ENCODE measurements around the gene CTSA.

CTSA gene

GRCh38 chr20:45902199-45902701 lies 11.1 kb downstream of the CTSA start:
- Histone ChIP-seq H3K27me3 (ENCODE audit: control insufficient read depth, insufficient read depth, low read length) (no peaks in the 10 kb centered on the region), H3K9ac (ENCODE audit: low read depth, low read length) (no peak overlapping the region), H3K4me3 (ENCODE audit: low read depth, low read length) (no peak overlapping the region), H3K9me3 (ENCODE audit: control insufficient read depth, insufficient read depth, low read length) (no peaks in the 10 kb centered on the region), H3K4me1 (ENCODE audit: control insufficient read depth, insufficient read depth, low read length) (no peaks in the 10 kb centered on the region), H3K36me3 (ENCODE audit: control insufficient read depth, insufficient read depth, low read length) (peaks cover 39% of the 10 kb centered on the region)

- H3K36me3 ChIP-seq (ENCODE audit: control insufficient read depth, insufficient read depth, low read length), result peaks cover 33% of the 10 kb centered on the region
- H3K9me3 ChIP-seq (ENCODE audit: control insufficient read depth, insufficient read depth, low read length), result no peaks in the 10 kb centered on the region
These were observed 13.7 kb downstream of the CTSA start for GRCh38 chr20:45904583-45905504.

GRCh38 chr20:45905505-45906079 lies 14.5 kb downstream of the CTSA start:
- Histone ChIP-seq H3K9me3 (ENCODE audit: control insufficient read depth, insufficient read depth, low read length) (no peaks in the 10 kb centered on the region), H3K27me3 (ENCODE audit: control insufficient read depth, insufficient read depth, low read length) (no peaks in the 10 kb centered on the region), H3K9ac (ENCODE audit: low read depth, low read length) (no peak overlapping the region), H3K36me3 (ENCODE audit: control insufficient read depth, insufficient read depth, low read length) (peaks cover 33% of the 10 kb centered on the region), H3K4me3 (ENCODE audit: low read depth, low read length) (no peak overlapping the region), H3K4me1 (ENCODE audit: control insufficient read depth, insufficient read depth, low read length) (no peaks in the 10 kb centered on the region)

More at GRCh38 chr20:45904583-45905504, 13.7 kb downstream of the CTSA start:
- H3K4me3 ChIP-seq (ENCODE audit: low read depth, low read length), result no peak overlapping the region
- no peaks in the 10 kb centered on the region for H3K4me1 ChIP-seq (ENCODE audit: control insufficient read depth, insufficient read depth, low read length)
- no peak overlapping the region for H3K9ac ChIP-seq (ENCODE audit: low read depth, low read length)
- H3K27me3 ChIP-seq (ENCODE audit: control insufficient read depth, insufficient read depth, low read length), result no peaks in the 10 kb centered on the region

GRCh38 chr20:45907219-45907948 lies 16.2 kb downstream of the CTSA start:
- H3K9ac ChIP-seq (ENCODE audit: low read depth, low read length), result no peak overlapping the region
- H3K4me1 ChIP-seq (ENCODE audit: control insufficient read depth, insufficient read depth, low read length), result peaks cover 1% of the 10 kb centered on the region
- H3K36me3 ChIP-seq (ENCODE audit: control insufficient read depth, insufficient read depth, low read length), result peaks cover 27% of the 10 kb centered on the region
- no peaks in the 10 kb centered on the region for H3K9me3 ChIP-seq (ENCODE audit: control insufficient read depth, insufficient read depth, low read length)
- no peak overlapping the region for H3K4me3 ChIP-seq (ENCODE audit: low read depth, low read length)
- H3K27me3 ChIP-seq (ENCODE audit: control insufficient read depth, insufficient read depth, low read length), result peaks cover 2% of the 10 kb centered on the region

GRCh38 chr20:45908084-45908483 lies 16.9 kb downstream of the CTSA start:
- Histone ChIP-seq H3K9ac (ENCODE audit: low read depth, low read length) (no peak overlapping the region), H3K36me3 (ENCODE audit: control insufficient read depth, insufficient read depth, low read length) (peaks cover 26% of the 10 kb centered on the region), H3K9me3 (ENCODE audit: control insufficient read depth, insufficient read depth, low read length) (no peaks in the 10 kb centered on the region), H3K27me3 (ENCODE audit: control insufficient read depth, insufficient read depth, low read length) (peaks cover 3% of the 10 kb centered on the region), H3K4me3 (ENCODE audit: low read depth, low read length) (no peak overlapping the region), H3K4me1 (ENCODE audit: control insufficient read depth, insufficient read depth, low read length) (peaks cover 3% of the 10 kb centered on the region)

GRCh38 chr20:45909336-45909808 lies 18.2 kb downstream of the CTSA start:
- no peak overlapping the region for H3K4me3 ChIP-seq (ENCODE audit: low read depth, low read length)
- H3K36me3 ChIP-seq (ENCODE audit: control insufficient read depth, insufficient read depth, low read length), result peaks cover 22% of the 10 kb centered on the region

GRCh38 chr20:45909817-45910669 lies 18.9 kb downstream of the CTSA start:
- Histone ChIP-seq H3K4me1 (ENCODE audit: control insufficient read depth, insufficient read depth, low read length) (peaks cover 3% of the 10 kb centered on the region), H3K4me3 (ENCODE audit: low read depth, low read length) (peak overlapping the region; percentile 18), H3K9me3 (ENCODE audit: control insufficient read depth, insufficient read depth, low read length) (no peaks in the 10 kb centered on the region), H3K36me3 (ENCODE audit: control insufficient read depth, insufficient read depth, low read length) (peaks cover 15% of the 10 kb centered on the region), H3K27me3 (ENCODE audit: control insufficient read depth, insufficient read depth, low read length) (peaks cover 3% of the 10 kb centered on the region), H3K9ac (ENCODE audit: low read depth, low read length) (no peak overlapping the region)

More at GRCh38 chr20:45909336-45909808, 18.2 kb downstream of the CTSA start:
- Histone ChIP-seq H3K9me3 (ENCODE audit: control insufficient read depth, insufficient read depth, low read length) (no peaks in the 10 kb centered on the region), H3K27me3 (ENCODE audit: control insufficient read depth, insufficient read depth, low read length) (peaks cover 3% of the 10 kb centered on the region), H3K4me1 (ENCODE audit: control insufficient read depth, insufficient read depth, low read length) (peaks cover 3% of the 10 kb centered on the region), H3K9ac (ENCODE audit: low read depth, low read length) (no peak overlapping the region)

GRCh38 chr20:45910670-45911485 lies 19.7 kb downstream of the CTSA start:
- H3K36me3 ChIP-seq (ENCODE audit: control insufficient read depth, insufficient read depth, low read length), result peaks cover 12% of the 10 kb centered on the region
- H3K4me3 ChIP-seq (ENCODE audit: low read depth, low read length), result peak overlapping the region; percentile 85
- peaks cover 3% of the 10 kb centered on the region for H3K27me3 ChIP-seq (ENCODE audit: control insufficient read depth, insufficient read depth, low read length)
- peaks cover 3% of the 10 kb centered on the region for H3K4me1 ChIP-seq (ENCODE audit: control insufficient read depth, insufficient read depth, low read length)
- H3K9ac ChIP-seq (ENCODE audit: low read depth, low read length), result peak overlapping the region; percentile 79
- no peaks in the 10 kb centered on the region for H3K9me3 ChIP-seq (ENCODE audit: control insufficient read depth, insufficient read depth, low read length)

- peaks cover 3% of the 10 kb centered on the region for H3K4me1 ChIP-seq (ENCODE audit: control insufficient read depth, insufficient read depth, low read length)
- H3K27me3 ChIP-seq (ENCODE audit: control insufficient read depth, insufficient read depth, low read length), result peaks cover 3% of the 10 kb centered on the region
- H3K4me3 ChIP-seq (ENCODE audit: low read depth, low read length), result peak within 1 kb of the TSS; percentile 85
- H3K9ac ChIP-seq (ENCODE audit: low read depth, low read length), result peak within 1 kb of the TSS; percentile 79
- H3K36me3 ChIP-seq (ENCODE audit: control insufficient read depth, insufficient read depth, low read length), result peaks cover 12% of the 10 kb centered on the region
- H3K9me3 ChIP-seq (ENCODE audit: control insufficient read depth, insufficient read depth, low read length), result no peaks in the 10 kb centered on the region
These were observed 20.6 kb downstream of the CTSA start, which contains the start of gene PLTP for GRCh38 chr20:45911486-45912343. Gene PLTP, minus strand, starts transcription at chr20:45912155. Its CDS starts 703 bp downstream, at chr20:45911452.

GRCh38 chr20:45912344-45912682 lies 21.2 kb downstream of the CTSA start:
- peaks cover 3% of the 10 kb centered on the region for H3K27me3 ChIP-seq (ENCODE audit: control insufficient read depth, insufficient read depth, low read length)
- peaks cover 10% of the 10 kb centered on the region for H3K36me3 ChIP-seq (ENCODE audit: control insufficient read depth, insufficient read depth, low read length)
- H3K9me3 ChIP-seq (ENCODE audit: control insufficient read depth, insufficient read depth, low read length), result no peaks in the 10 kb centered on the region
- H3K9ac ChIP-seq (ENCODE audit: low read depth, low read length), result no peak overlapping the region
- peaks cover 3% of the 10 kb centered on the region for H3K4me1 ChIP-seq (ENCODE audit: control insufficient read depth, insufficient read depth, low read length)
- H3K4me3 ChIP-seq (ENCODE audit: low read depth, low read length), result peak overlapping the region; percentile 85

Data from iPS-15b (cell line).